ENCODE results near the gene MTMR6. TPM values are rescaled to one million over a fixed set of nuclear protein-coding genes. Genes with fewer than 3 reads are reported as not detected.

Gene MTMR6
- polyA plus RNA-seq, 1 donor (not counting 4 experiments of a cell fraction or from before 2014, with no cell fraction given), result 20.3 TPM

GRCh38 chr13:25198647-25199046, 88.6 kb downstream of the MTMR6 start:
- no peak for TF ChIP-seq CTCF (optimal IDR thresholded peaks at IDR 0.05 in 1 of 3, IDR thresholded peaks at IDR 0.05 in 1 of 3, conservative IDR thresholded peaks at IDR 0.05 in 1 of 3; ENCODE audit: extremely low read depth in 1 of 3, insufficient read depth in 2 of 3, low read length in 3 of 3)
- no peaks in the 10 kb centered on the region for H3K36me3 ChIP-seq (ENCODE audit: control insufficient read depth in 2 of 2, extremely low read depth in 1 of 2, insufficient read depth in 2 of 2, low read length in 2 of 2)
- no peaks in the 10 kb centered on the region for H4K20me1 ChIP-seq (ENCODE audit: control insufficient read depth, extremely low read depth, insufficient read depth, low read length)
- H3K27me3 ChIP-seq (ENCODE audit: control insufficient read depth, extremely low read depth, insufficient read depth, low read length), result peaks cover 4% of the 10 kb centered on the region
- H3K4me1 ChIP-seq (ENCODE audit: control insufficient read depth, extremely low read depth, insufficient read depth, low read length), result no peaks in the 10 kb centered on the region
- dilution Hi-C loops (cut with MboI; ENCODE audit: extremely low pct_ligation_motif_present, low sequenced_read_pairs), result no loop called here
- H3K4me3 ChIP-seq (ENCODE audit: control insufficient read depth in 2 of 3, extremely low read depth in 1 of 3, insufficient read depth in 2 of 3, low read depth in 1 of 3, low read length in 3 of 3), result no peak overlapping the region
- no peaks in the 10 kb centered on the region for H3K9me1 ChIP-seq (ENCODE audit: control insufficient read depth, extremely low read depth, insufficient read depth, low read length)
- no peak overlapping the region for H3K9ac ChIP-seq (ENCODE audit: control insufficient read depth, extremely low read depth, insufficient read depth, low read length)
- no peak for DNase-seq (ENCODE audit: low read depth, low spot score)
- H3K27ac ChIP-seq (ENCODE audit: control insufficient read depth, insufficient read depth, low read length), result no peak overlapping the region
- no peaks in the 10 kb centered on the region for H3K79me2 ChIP-seq (ENCODE audit: control insufficient read depth, insufficient read depth, low read length)
- H3K9me3 ChIP-seq (ENCODE audit: control insufficient read depth, low read depth, low read length), result no peaks in the 10 kb centered on the region
- FAIRE-seq, result no peak
- no peak overlapping the region for H2AFZ ChIP-seq (ENCODE audit: control insufficient read depth, low read length)
- no peak overlapping the region for H3K4me2 ChIP-seq (ENCODE audit: control insufficient read depth, extremely low read depth, insufficient read depth, low read depth, low read length)

- Histone ChIP-seq H3K9me1 (ENCODE audit: control insufficient read depth, extremely low read depth, insufficient read depth, low read length) (no peaks in the 10 kb centered on the region), H3K79me2 (ENCODE audit: control insufficient read depth, insufficient read depth, low read length) (no peaks in the 10 kb centered on the region), H3K27ac (ENCODE audit: control insufficient read depth, insufficient read depth, low read length) (no peak overlapping the region), H3K27me3 (ENCODE audit: control insufficient read depth, extremely low read depth, insufficient read depth, low read length) (peaks cover 8% of the 10 kb centered on the region), H3K9me3 (ENCODE audit: control insufficient read depth, low read depth, low read length) (no peaks in the 10 kb centered on the region), H4K20me1 (ENCODE audit: control insufficient read depth, extremely low read depth, insufficient read depth, low read length) (no peaks in the 10 kb centered on the region), H3K9ac (ENCODE audit: control insufficient read depth, extremely low read depth, insufficient read depth, low read length) (no peak overlapping the region), H3K4me1 (ENCODE audit: control insufficient read depth, extremely low read depth, insufficient read depth, low read length) (no peaks in the 10 kb centered on the region), H3K4me3 (ENCODE audit: control insufficient read depth in 2 of 3, extremely low read depth in 1 of 3, insufficient read depth in 2 of 3, low read depth in 1 of 3, low read length in 3 of 3) (no peak overlapping the region), H3K36me3 (ENCODE audit: control insufficient read depth in 2 of 2, extremely low read depth in 1 of 2, insufficient read depth in 2 of 2, low read length in 2 of 2) (no peaks in the 10 kb centered on the region), H2AFZ (ENCODE audit: control insufficient read depth, low read length) (no peak overlapping the region), H3K4me2 (ENCODE audit: control insufficient read depth, extremely low read depth, insufficient read depth, low read depth, low read length) (no peak overlapping the region)
- dilution Hi-C loops (cut with MboI; ENCODE audit: extremely low pct_ligation_motif_present, low sequenced_read_pairs), result no loop called here
- no peak for DNase-seq (ENCODE audit: low read depth, low spot score)
- TF ChIP-seq EZH2 (IDR thresholded peaks at IDR 0.05; ENCODE audit: low read length) (no peak), CTCF (optimal IDR thresholded peaks at IDR 0.05 in 1 of 3, IDR thresholded peaks at IDR 0.05 in 1 of 3, conservative IDR thresholded peaks at IDR 0.05 in 1 of 3; ENCODE audit: extremely low read depth in 1 of 3, insufficient read depth in 2 of 3, low read length in 3 of 3) (no peak)
- FAIRE-seq, result no peak
Measured at GRCh38 chr13:25196971-25197370, 90.3 kb downstream of the MTMR6 start.

Other genes starting within 250 kb of the MTMR6 start
- gene PABPC3, start 191.4 kb downstream of the MTMR6 start, polyA plus RNA-seq, result 0.13 to 0.31 TPM (median 0.26 TPM) in 3 replicates
- gene AMER2, start 115.2 kb downstream of the MTMR6 start, polyA plus RNA-seq, result not detected in 3 replicates
- 36.3 to 51.5 TPM (median 43.8 TPM) in 3 replicates for gene NUP58, start 14.1 kb upstream of the MTMR6 start, polyA plus RNA-seq
- gene ATP8A2, start 84.5 kb upstream of the MTMR6 start, polyA plus RNA-seq, result 0.10 to 0.20 TPM (median 0.16 TPM) in 3 replicates